Esophagus muscularis mucosa (tissue), 3 donors: ENCODE results near the gene HEYL.

Experiments
- POLR2A ChIP-seq: fragments of 450-650 bp; IDR thresholded peaks from one replicate; pipeline ENCODE4 v1.6.1; 2017; ENCODE audit warnings: antibody characterized with exemption, moderate library complexity, mild to moderate bottlenecking, low read depth
- TF ChIP-seq, protein P1 (sequence below), 3 experiments: fragments of 200-600 bp in 2 of 3; fragments of 450-650 bp in 1 of 3; sonication (generic) in 2 of 3; IDR thresholded peaks; one replicate each; pipeline ENCODE4 v1.5.1; 2017 to 2019; ENCODE audit warnings: antibody characterized with exemption in 3 of 3, mild to moderate bottlenecking in 2 of 3, moderate library complexity in 1 of 3

DNA sequence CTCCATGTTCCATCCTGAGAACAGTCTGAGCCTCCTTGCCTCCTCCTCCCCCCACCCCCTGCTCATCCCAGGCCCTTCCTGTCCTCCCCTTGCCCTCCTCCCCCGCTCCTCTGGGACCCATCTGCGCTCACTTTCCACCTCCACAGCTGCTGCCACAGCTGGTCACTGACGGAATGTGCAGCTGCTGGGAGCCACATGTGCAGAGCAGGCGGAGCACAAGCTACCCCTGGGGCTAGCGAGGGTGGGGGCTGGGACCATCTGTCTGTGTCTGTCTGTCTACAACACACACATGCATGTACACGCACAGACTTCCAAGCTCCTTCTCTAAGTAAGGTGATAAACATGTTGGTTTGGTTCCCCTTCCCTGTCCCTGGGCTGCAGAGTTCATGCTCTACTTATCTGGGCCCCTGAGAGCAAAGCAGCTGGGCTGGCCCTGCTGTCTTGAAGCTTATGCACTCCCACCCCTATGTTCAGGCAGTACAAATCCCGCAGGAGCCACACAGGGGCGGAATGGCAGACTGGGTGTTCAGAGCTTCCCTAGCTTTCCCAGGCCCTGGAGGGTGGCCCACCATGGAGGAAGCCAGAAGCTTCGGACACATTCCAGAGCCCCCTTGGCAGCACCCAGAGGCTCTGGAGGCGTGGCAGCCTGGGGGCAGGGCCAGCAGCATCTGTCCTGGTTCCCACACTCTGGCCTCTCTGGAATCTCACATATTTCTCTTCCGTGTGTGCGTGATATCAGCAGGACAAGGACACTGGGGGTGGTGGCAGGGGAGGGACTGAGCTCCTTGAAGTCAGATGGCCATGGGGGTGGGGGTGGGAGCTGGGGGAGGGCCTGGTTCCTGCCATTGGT lies 7.0 kb upstream of the HEYL start:
- TF ChIP-seq, protein P1, sequence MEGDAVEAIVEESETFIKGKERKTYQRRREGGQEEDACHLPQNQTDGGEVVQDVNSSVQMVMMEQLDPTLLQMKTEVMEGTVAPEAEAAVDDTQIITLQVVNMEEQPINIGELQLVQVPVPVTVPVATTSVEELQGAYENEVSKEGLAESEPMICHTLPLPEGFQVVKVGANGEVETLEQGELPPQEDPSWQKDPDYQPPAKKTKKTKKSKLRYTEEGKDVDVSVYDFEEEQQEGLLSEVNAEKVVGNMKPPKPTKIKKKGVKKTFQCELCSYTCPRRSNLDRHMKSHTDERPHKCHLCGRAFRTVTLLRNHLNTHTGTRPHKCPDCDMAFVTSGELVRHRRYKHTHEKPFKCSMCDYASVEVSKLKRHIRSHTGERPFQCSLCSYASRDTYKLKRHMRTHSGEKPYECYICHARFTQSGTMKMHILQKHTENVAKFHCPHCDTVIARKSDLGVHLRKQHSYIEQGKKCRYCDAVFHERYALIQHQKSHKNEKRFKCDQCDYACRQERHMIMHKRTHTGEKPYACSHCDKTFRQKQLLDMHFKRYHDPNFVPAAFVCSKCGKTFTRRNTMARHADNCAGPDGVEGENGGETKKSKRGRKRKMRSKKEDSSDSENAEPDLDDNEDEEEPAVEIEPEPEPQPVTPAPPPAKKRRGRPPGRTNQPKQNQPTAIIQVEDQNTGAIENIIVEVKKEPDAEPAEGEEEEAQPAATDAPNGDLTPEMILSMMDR (IDR thresholded peaks at IDR 0.05), result no peak
- TF ChIP-seq POLR2A, result no peak
